LNCaP clone FGC (cell line): ENCODE results near the gene RASGRP2.

Source experiments
- DNase-seq: peaks from one replicate; pipeline ENCODE4 v3.0.0-alpha.2; 2011; ENCODE audit warnings: low read depth
- H3K4me3 ChIP-seq: 2 replicates; pipeline ENCODE4 v1.5.1; 2011; ENCODE audit warnings: mild to moderate bottlenecking, low read depth, low read length, control low read depth
- CTCF ChIP-seq: IDR thresholded peaks from 2 replicates; pipeline ENCODE4 v1.5.1; 2012; ENCODE audit warnings: mild to moderate bottlenecking; ENCODE audit not compliant: control insufficient read depth, insufficient read depth; ENCODE audit errors: extremely low read depth

RASGRP2 gene

GRCh38 chr11:64777449-64778222, 33.7 kb upstream of the RASGRP2 start:
- peak; percentile 51 for DNase-seq
- no peak for TF ChIP-seq CTCF
- H3K4me3 ChIP-seq: peak overlapping the region; percentile 63

- H3K4me3 ChIP-seq: peak overlapping the region; percentile 63
- no peak for TF ChIP-seq CTCF
- no peak for DNase-seq
Observed at GRCh38 chr11:64776875-64777274, 32.9 kb upstream of the RASGRP2 start.

DNA sequence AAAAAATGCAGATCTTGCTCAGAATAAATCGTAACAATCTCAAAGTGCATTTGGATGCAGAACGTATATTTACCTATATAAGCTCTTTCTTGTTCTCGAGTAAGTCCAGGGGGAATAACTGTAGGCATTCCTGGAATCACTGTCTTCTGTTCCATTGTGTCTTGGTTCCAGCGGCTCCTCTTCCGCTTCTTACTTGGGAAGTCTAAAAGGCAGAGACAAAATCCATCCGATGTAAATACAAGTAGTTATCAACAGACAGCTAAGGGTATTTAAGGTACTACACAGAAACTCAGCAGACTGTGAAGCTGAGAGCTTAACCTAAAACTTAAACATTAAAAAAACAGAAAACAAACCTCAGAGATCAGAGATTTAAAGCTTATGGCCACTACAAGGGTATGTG, 32.5 kb upstream of the RASGRP2 start:
- peak overlapping the region; percentile 63 for H3K4me3 ChIP-seq
- no peak for DNase-seq

GRCh38 chr11:64774144-64774543, 30.2 kb upstream of the RASGRP2 start:
- no peak overlapping the region for H3K4me3 ChIP-seq
- no peak for DNase-seq
- no peak for TF ChIP-seq CTCF

More for the DNA sequence above, 32.5 kb upstream of the RASGRP2 start:
- no peak for TF ChIP-seq CTCF

DNA sequence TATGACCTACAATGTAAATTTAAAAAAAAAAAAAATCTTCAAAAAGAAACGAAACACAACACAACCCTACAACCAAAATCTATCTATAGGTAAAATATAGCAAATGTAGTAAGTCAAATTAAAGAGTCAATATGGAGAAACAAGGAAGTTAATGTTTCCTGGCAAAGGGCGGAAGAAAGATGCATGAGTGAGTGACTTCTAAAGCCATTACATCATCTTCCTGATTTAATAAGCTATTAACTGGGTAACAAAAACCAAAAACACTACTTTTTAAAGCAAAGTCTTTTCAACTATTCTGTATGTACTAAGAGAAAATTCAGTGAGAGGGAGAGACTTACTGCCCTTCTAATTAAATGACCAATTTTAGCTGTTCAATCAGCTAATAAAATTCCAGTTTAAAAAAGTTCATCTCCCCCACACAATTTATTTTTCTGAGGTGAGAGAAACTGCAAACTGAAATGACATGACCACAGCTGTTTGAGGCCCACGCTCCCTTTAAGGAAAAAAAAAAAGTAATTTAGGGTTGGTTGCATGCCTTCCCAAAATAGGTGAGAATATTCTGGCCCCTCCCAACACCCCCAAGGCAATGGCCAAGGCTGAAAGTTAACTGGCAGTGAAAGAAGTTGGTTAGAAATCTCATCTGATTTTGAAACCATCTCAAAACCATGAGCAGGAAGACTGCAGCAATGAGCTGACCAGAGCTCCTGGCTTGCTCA, 28.5 kb upstream of the RASGRP2 start:
- H3K4me3 ChIP-seq: no peak overlapping the region
- no peak for DNase-seq

DNA sequence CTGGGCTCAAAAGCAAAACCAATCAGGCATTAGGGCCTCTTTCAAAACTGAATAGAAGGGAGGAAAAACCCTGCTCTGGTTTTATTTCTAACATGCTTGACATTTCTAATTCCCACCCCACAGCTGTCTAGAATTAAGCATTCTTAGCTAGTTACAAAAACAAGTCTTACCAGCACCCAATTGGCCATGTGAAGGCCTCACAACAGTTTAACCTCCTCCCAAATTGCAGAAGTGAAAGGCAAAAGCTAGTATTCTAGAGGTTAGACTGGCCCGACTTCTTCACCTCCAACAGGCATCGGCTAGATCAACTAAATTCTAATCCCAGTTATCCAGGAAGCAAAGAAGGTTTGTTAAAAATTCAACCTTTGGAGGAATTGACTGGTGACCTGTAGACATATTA, 27.9 kb upstream of the RASGRP2 start:
- no peak for TF ChIP-seq CTCF
- no peak overlapping the region for H3K4me3 ChIP-seq
- DNase-seq: no peak

More for the DNA sequence above, 28.5 kb upstream of the RASGRP2 start:
- TF ChIP-seq CTCF: no peak
